Kasumi-1 (cell line): ENCODE data around the gene KCNN4.
"Not testable (repeated sequence)": the region's sequence is repeated elsewhere in the genome, so short reads cannot be mapped to it uniquely, and the experiment has no call there.

Experiments used
- DNase-seq, 2 experiments: peaks; one replicate each; lab custom pipeline; 2025; lab: John Stamatoyannopoulos, UW

The KCNN4 gene

DNA sequence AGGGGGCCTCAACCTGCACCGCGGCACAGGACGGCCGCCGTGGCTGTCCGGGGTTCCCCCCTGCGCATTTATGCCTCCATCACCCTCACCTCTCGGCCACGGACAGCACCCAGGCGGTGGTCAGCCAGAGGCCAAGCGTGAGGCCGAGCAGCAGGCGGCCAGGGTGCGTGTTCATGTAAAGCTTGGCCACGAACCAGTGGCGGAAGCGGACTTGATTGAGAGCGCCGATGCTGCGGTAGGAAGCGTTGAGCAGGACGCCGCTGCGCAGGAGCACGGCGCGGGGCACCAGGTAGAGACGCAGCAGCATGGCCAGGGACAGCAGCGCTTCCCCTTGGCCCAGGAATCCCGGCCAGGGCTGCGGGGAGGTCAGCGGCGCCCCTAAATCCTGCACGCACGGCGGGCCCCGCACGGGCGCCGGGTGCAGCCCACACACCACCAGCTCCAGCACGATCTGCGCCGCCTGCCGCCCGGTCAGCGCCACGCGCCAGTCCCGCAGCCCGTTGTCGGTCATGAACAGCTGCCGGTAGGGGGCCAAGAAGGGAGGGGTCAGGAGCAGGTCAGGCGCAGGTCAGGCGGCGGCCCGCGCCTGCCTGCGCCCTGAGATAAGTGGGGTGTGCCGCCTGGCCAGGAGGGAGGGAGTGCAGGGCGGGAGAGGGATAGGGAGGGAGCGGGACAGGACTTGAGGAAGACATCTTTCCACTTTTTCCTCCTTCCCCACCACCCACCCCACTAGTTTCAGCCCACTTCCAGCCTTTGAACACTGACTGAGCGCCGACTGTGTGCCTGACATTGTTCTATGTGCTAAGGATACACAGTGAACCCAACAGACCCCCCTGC is 6.5 kb downstream of the KCNN4 start:
- DNase-seq = no peak

DNA sequence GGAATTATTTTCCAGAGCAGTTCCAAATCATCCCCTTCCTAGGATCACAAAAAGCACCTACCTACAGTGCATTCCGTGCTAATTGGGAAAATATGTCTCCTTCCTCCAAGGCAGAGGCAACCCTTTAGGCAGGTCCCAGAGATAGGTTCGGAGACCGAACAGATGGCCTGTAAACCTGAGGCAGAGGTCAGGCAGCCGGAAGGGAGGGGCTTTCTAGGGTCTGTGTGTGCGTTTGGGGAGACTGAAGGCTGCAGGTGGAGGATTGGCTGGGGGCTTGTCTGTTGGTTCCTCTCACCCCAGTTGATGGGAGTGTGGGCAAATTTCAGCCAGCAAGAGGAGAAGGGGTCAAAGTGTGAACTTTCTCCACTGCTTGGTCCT is 7.1 kb downstream of the KCNN4 start:
- DNase-seq = no peak

GRCh38 chr19:43769256-43769655 is 11.5 kb downstream of the KCNN4 start:
- no peak for DNase-seq

DNA sequence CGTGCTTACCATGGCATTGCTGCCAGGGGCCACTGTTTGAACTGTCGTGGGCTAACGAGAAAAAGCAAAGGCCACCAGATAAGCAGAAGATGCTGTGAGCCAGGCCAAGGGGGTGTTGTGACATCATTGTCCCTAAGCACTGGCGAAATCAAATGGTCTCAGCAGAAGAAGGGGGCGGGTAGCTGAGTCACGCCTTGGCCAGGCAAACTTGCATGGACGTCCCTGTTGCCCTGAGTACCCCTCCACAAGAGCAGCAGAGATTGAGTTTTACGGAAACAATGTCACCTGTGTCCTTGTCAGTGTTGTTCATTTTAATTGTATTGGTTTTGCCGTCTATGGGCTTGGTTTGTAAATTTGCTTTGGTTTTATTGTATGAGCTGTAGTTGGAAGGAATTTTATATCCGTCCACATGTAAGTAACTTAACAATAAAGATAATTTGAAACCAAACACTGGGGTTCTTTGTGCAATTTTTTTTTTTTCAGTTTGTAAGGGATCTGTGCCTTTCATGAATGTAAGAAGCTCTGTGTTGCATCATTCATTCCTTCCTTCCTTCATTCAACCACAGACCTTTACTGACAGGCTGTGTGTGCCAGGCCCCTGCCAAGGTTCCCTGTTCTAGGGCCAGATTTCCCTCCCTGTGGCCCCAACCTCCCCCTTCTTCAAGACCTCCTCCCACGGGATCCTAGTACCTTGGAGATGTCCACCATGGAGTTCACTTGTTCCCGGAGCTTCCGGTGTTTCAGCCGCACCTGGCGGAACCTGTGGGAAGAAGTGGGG is 12.3 kb downstream of the KCNN4 start:
- DNase-seq = peak; percentile 67 to 74

DNA sequence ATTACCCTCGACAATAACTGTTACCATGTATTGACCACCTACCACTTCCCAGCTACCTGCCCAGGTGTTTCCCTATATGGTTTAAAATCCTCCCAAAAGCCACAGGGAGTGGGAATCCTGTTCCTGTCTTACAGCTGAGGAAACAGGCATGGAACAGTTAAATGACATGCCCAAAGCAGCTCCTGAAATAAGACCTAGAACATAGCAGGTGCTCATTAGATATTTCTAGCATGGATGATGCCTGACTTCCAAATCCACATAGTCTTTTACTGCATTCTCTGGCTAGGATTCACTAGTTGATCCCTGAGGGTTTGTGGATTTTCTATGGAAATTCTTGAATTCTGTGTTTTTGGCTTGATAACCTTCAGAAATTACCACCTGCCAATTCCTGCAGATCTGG is 13.0 kb downstream of the KCNN4 start:
- DNase-seq = no peak

DNA sequence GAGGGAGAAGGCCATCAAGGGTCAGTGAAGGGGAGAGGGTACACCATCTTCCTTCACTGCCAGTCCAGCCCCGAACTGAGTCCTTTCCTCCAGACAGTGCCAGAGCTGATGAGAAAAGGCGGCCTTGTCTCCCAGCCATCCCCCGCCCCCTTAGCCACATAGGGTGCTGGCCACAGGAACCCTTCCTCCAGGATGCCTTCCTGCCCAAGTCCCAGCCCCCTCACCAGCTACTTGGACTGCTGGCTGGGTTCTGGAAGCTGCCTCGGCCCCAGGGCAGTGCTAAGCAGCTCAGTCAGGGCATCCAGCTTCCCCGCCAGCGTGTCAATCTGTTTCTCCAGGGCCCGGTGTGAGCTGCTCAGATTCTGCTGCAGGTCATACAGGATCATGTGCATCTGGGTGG is 13.5 kb downstream of the KCNN4 start:
- DNase-seq = no peak

DNA sequence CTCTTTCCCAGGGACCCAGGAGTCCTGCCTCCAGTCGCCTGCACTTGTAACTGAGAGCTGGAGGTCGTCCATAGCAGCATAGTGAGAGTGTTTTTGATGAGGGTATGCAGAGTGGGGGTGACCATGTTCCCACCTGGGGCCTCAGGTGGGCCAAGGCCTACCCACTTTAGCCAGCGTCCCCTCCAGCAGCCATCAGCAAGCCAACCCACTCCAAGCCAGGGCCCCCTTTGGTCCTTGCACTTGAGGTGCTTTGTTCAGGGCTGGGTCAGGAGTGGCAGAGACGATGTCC is 14.1 kb downstream of the KCNN4 start:
- DNase-seq = no peak

DNA sequence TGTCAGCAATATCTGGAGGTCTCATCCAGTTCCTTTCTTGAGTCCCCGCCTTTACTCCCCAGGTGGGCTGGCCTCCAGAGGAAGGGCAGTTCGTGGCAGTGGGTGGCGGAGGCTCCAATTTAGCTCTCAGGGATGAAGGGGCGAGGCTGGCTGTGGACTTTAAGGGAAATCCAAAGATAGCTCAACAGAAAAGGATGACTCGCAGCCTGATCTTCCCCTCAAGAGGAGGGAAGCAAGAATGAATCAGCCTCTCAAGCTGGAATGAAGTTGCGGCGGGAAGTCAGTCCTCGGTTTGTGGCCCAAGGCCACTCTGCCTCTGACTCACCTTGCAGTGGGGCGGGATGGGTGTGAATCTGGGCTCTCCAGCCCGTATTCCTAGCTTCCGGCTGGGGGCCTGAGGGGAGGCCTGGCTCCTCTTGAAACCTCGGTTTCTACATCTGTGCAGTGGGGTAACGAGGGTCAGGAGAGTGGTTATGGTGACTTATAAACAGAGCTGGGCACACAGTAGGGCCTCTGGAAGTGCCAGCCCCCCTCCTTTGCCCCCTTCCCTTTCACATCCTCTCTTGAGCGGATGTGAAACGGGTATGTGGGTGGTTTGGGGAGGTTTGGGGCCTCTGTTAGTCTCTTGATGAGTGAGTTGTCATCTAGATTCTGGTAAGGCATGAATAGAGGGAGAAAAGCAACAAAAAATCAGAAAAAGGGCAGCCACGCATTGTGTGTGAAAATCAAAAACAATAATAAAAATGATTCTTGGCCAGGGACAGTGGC is 15.5 kb downstream of the KCNN4 start:
- DNase-seq = peak; percentile 94

DNA sequence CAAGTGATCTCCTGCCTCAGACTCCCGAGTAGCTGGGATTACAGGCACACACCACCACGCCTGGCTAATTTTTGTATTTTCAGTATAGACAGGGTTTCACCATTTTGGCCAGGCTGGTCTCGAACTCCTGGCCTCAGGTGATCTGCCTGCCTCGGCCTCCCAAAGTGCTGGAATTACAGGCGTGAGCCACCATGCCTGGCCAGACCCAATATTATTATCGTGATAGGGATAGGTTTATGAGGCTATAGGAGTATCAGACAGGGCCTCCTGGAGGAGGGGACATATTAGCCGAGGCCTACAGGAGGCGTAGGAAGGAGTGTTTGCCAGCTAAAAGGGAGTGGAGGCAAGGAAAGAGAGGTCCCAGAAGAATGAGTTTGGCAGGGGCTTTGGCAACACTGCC is 16.1 kb downstream of the KCNN4 start:
- not testable (repeated sequence) for DNase-seq

DNA sequence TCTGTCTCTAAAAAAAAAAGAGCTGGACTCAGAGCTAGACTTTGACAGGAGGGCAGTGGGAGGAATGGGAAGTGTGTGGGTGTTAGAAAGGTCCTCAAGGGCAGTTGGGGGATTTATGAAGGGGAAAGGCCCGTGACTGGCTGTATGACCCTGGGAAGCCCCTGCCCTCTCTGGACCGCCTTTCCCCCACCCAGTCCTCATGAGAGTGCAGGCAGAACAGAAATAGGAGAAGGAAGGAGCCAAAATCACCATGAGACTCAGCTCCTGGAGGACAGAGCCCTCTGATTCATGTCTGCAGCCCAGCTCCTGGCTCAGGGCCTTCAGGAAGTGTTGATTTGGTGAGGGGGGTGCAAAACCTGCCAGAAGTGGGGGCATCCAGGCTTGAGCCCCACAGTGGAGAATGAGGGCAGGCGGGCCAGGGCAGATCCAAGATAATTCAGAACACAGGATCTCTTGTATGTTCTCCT is 17.3 kb downstream of the KCNN4 start:
- DNase-seq = peak in 1 of 2 experiments; percentile 21

- no peak for DNase-seq
Measured at GRCh38 chr19:43762814-43763213, 18.0 kb downstream of the KCNN4 start.

DNA sequence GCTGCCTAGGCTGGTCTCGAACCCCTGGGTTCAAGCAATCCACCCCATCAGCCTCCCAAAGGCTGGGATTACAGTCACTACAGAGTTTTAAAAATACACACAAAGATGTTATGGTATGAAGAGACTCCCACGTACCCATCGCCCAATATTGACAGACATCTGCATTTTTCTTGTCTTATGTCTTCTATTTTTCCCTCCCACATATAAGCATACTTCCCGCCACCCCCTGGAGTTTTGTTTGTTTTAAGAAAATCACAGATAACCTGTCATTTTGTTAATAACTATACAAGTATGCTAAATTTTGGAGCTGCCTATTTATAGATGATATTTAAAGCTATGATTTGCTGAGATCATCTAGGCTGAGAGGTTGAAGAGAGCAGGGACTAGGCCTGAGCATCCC is 19.8 kb downstream of the KCNN4 start:
- no peak for DNase-seq

DNA sequence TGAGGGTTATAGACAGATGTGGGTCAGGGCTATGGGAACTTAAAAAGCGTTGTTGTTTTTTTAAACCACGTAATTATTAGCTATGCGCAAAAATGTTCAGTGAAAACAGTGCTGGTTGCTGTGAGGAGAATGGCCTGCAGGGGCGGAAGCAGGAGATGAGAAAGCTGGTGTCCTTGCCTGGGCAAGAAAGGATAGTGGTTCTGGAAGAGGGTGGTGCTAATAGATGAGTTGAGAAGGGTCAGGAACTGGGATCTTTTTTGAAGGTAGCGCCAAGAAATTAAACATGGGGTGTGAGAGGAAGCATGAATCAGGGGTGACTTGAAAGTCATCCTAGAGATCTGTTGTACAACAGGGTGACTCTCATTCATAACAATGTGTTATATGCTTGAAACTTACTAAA is 21.3 kb downstream of the KCNN4 start:
- peak; percentile 15 to 33 for DNase-seq

DNA sequence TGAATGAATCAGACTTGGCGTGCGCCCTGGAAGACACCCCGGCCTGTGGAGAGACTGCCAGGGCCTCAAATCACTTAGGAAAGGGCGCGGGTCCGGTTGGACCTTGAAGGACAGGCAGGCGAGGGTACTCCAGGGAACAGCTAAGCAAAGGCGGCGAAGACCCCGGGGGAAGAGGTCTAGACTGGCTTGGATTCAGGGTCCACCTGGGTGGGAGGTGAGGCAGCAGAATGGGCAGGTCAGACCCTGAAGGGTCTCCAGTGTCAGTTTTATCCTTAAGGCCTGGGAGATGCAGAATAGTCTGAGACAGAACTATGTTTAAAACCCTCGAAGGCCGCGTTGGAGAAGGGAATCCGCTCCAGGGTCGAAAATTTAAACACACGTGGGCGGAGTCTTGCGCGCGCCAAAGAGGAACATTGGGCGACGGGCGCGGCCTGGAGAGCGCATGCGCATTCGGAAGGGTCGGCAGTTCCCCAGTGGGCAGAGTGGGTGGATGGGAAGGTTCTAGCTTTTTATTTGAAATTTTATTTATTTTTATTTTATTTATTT is 25.4 kb downstream of the KCNN4 start:
- DNase-seq = peak; percentile 70 to 82

DNA sequence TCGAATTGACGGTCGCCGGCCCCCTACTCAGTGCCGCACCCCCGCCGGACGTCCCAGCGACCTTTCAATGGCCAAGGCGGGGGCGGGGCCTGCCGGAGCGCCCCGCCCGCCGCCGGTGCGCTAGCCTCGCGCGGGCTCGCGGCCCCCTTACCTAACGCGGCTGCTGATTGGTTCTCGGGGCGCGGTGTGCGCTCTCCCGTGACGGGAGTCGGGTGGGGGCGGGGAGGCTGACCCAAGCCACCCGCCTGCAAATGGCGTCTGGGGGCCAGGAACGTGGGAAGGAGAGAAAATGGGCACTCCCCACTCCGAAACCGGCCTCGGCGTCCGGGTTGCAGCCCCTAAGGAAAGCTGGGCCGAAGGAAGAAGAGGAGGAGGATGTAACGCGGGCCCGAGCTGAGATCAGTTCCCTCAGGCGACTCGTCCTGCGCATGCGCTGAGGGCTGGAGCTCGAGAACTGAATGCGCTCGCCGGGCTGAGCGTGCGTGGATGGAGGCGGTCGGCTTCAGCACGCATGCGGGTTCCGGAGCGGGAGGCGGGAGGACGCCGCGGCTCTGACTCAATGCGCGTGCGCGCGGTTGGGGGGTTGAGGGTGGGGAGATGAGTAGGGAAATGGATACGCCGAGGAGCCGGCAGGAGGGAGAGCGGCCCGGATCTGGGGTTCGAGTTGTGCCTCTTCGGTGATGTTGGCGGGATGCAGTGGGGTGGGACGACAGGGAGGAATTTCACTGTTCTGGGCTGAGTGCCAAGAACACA is 26.1 kb downstream of the KCNN4 start, which contains the start of gene SMG9:
SMG9 (minus strand) TSS at position 460 of the 753 bp plus-strand sequence. CDS start 4,221 bp downstream, outside the sequence.
- DNase-seq = peak; percentile 92 to 94

DNA sequence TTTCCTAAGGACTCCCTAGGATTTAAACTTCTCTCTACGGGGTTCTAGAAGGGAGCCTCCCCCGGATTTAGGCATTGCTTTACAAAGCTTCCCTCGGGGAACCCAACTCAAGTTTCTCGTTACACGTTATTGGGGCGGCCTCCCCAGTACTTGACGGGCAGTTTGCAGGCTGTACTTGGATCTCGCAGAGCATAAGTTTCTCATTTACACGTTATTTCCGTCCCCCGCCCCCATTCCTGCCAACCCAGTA is 26.6 kb downstream of the KCNN4 start:
- no peak for DNase-seq

DNA sequence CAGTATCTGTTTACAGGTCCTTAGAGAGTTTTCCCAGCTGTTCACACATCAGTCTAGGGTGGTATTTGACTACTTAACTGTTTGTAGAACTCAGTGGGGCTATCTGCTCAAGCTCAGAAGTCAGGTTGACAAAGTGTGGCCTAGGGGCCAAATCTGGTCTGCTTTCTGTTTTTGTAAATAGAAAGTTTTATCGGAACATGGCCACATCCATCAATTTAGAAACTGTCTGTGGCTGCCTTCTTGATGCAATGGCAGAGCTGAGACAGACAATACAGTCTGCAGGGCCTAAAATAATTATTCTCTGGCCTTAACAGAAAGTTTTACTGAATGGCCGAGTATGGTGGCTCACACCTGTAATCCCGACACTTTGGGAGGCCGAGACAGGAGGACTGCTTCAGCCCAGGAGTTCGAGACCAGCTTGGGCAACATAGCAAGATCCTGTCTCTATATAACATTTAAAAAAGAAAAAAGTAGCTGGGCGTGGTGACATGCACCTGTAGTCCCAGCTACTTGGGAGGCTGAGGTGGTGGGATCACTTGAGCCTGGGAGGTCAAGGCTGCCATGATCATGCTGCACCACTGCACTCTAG is 28.4 kb downstream of the KCNN4 start:
- no peak for DNase-seq

DNA sequence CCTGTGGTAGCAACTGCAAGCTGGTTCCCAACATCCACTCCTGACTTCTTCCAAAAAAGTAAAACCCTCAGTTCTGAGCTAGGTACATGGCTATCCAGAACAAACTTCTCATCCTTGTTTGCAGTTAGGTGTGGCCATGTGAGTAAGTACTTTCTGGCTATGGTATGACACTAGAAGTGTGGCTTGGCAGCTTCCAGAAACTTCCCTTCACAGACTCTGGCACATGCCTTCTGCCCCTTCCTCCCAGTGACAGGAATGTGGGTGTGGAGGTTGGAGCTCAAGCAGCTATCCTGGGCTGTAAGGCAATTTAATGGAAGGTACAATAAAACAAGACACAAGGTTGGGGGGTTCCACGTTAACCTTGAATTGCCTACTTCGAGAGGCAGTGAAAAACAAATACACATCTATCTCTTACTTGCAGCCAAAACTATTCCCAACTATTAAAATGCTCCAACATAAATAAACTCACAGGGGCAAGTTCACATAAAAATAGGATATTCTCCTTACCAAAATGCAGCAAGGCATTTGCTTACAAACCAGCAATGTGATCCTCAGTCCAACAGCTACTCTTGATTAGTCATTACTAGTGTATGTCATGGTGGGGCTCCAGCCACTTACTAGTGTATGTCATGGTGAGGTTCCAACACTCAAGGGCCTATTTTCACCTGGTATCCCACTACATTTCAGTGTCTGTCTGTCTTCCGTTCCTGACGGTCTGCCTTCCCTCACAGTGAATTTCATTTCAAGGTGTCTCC is 29.1 kb downstream of the KCNN4 start:
- DNase-seq = no peak

DNA sequence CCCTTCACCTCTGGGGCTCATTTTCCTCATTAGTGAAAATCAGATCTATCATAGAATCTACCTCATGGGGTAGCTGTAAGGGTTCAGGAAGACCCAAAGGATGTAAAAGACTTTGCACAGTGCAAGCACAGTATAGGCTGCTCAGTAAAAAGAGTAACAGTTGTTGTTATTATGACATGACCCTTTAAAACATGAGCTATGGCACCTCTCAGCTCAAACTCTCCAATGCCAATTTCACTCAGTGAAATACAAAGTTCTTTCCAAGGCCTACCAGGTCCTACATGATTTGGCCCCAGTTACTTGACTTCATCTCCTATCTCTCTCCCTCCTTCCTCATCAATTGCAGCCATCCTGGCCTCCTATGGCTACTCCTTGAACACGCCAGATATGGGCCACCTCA is 30.9 kb downstream of the KCNN4 start:
- DNase-seq = no peak

GRCh38 chr19:43749152-43749551 is 31.6 kb downstream of the KCNN4 start:
- DNase-seq = no peak

- DNase-seq = no peak
Measured at GRCh38 chr19:43748685-43749084, 32.1 kb downstream of the KCNN4 start.
